ENCODE results near the gene DGUOK.

The DGUOK gene

DNA sequence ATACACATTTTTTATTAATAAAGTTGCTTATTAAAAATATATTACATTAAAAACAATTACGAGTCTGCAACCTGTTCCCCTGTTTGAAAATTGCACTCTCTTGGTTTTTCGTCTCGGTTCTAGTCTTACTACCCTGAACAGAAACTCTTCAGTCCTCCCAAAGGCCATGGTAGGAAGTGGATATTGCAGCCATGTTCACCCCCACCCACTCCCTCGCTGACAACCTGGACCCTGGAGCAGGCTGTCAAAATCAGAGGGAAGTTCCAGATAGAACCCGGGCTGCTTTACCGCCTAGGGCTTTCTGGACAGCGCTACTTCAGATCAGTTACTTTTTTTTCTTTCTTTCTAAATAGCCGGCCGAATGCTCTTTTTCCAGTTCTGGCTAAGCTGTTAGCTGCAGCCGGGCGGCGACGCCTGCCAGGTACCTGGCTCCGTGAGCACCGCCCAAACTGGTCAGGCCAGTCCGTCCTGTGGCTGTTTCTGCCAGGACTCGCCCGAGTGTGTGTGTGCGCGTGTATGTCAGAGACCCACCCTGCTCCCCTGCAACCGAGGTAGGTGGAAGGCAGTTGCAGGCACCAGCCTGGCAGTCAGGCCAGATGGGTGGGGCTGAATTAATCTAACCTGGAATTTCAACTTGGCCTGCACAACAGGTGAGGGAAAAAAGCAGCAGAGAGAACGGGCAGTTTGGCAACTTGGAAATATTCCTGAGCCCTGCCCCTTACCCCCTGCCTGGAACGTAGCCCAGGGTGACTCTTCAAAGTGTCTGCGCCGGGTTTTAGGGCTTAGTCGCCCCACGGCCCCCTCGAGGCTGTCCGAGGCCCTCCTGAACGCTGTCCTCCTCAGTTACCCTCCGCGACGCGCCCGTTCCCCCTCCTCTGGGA is 56.9 kb downstream of the DGUOK start:
- DNase-seq = no peak

DNA sequence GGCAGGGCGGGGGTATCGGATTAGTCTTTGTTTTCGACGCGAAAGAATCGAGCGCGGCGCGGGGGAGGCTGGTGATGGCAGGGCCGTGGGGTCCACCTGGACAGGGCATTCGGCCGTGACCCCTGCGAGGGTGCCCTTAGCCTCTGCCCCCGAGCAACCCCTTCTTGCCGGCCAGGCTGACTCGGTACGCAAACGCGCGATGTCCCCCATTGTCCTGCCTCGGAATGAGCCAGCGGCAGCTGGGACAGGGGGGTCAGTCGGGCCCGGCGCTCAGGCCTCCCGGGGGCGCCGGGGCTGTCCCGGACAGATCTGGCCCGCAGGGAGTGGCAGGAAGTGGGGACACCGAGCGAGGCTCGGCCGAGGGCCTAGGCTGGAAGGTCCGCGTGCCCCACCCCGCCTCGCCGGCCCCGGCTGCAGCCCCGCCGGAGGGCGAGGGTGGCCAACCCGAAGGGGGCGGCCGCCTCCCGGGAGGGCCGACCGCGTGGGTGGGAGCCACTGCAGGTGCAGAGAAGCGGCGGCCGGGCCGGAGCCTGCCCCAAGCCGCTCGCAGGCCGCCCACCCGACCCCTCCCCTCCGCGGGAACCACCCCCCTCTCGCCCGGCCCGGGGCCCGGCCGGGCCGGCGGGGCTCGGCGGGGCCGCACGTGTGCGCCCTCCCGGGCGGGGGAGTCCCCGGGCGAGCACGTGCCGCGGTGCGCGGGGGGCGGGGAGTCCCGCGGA is 57.7 kb downstream of the DGUOK start, which contains the start of gene TET3:
Gene TET3 (plus strand): TSS at position 708 of the 719 bp plus-strand sequence. CDS start 1,494 bp downstream, outside the sequence.
- DNase-seq = no peak

DNA sequence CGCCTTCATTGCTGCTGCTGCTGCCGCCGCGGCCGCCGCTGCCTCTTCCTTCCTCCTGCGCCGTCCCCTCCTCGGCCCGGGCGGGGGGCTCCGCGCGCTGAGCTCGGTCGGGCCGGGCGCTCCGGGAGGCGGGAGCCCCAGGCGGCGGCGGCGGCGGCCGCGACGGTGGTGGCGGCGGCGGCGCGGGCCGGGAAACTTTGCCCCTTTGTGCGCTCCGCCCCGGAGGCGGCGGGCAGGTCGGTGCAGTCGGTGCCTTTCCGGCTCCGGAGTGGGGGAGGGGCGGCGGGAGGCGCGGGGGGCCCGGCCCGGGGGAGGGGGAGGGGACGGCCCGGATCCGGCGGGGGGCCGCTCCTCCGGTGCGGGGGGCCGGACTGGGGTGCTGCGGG is 58.2 kb downstream of the DGUOK start:
- no peak for DNase-seq

DNA sequence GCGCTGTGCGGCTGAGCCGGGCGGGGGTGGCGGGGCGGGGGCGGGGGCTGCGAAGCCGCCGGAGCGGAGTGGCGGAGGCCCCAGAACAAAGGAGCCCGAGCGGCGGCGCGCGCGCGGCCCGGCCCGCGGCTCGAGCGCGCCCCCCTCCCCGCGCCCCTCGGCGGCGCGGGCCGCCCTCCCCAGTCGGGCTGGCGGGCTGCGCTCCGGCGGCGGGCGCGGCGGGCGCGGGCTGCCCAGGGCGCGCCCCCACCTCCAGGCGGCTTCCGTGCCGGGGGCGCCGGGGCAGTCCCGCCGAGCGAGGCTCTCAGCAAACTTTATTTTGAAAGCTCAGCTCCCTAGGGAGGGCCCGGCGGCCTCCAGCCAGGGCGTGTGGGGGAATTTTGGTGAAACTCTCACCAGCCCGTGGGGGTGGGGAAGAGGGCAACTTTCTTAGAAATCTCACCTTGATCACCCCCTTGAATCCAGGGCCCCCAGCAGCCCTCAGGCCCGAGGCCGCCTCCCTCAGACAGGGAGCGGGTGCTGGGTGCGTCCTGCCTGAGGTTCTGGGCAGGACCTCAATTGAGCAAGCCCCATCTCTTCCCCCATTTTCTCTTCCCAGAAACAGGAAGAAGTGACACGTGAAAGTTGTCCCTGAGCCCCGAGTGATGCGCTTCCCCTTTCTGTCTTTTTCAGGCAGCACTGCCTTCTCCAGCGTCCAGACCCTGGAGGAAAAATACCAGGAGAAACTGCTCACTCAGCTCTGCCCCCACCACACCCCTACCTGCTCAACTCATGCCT is 58.8 kb downstream of the DGUOK start:
- DNase-seq = no peak

DNA sequence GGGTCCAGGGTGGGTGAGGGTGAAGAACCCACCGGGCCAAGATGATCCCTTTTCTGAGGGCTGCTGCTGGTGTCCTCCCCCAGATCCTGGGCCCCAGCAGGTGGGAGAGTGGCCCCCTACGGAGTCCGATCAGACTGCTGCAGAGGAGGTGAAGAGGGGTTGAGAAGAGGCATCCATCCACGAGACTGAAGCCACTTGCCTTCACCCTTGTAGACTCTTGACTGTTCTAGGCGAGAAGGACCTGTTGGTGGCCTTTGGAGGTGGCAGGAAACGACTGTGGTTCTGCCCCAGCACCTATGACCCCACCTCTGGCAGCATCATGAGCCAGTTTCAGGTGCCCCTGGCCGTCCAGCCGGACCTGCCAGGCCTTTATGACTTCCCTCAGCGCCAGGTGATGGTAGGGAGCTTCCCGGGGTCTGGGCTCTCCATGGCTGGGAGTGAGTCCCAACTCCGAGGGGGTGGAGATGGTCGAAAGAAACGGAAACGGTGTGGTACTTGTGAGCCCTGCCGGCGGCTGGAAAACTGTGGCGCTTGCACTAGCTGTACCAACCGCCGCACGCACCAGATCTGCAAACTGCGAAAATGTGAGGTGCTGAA is 59.5 kb downstream of the DGUOK start:
- no peak for DNase-seq

DNA sequence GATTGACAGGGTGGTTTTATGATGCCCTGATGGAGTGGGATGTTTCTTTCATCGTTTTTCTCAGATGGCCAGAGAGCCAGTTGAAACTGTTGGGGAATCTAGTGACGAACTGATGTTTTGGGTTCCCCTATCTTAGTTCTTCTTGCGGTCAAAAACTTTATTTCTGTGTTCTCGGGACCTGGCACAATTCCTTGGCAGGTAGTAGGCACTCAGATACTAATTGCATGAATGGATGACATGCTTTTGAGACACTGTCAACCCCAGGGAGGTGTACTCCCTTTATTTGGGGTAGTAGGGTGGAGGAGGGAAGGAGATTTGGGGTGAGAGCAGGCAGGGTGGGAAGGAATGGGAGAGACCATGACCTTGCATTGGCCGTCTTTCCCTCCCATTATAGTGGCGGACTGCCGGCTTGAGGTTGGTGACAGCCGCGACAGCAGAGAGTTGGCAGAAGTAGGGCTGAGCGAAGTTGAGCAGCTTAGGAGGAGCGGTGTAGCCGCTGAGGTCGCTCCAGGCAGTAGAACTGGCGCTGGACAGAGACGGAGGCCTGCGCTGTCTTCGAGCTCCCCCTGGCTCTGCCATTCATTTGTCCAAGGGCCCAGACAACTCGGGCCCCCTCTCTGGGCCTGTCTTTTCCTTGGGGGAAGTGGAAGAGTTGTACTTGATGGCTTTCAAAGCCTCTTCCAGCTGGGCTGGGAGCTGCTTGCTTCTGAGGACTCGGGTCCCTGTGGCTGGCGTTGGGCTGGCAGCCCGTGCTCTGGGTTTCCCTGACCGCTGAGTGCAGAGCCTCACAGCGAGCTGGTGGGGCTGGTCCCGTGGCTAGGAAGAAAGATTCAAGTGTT is 60.6 kb downstream of the DGUOK start:
- DNase-seq = no peak

DNA sequence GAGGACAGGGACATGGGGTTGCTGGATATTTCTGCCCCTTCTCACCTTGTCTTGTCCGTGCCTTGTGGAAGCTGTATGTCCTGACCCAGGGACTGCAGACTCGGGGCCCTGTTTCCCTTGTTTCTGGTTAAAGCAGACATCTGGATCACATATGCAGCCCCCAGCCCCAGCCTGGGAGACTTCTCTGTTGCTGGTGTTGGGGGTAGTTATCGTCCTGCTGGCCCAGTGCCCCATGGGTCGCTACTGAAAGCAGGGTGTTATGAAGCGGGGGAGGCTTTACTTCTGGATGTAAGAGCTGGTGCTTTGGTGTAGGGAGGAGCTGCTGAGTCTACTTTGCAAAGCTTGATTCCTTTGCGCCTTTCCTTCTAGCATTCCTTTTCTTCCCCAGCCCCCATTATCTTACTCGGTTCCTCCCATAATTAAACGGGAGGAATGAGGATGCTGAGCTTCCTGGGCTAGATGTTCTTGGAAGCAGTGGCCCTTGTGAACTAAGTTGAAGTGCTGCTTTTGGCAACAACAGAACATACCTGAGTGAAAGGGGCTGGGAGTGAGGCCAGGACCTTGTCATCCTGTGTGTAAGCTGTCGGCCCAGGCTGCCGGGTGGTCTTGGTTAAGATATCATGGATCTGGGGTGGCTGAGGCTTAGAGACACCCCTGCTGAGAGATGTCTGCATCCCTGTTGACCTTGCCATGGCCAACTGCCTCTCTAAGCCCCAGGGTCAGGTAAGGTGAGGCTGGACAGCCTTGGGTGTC is 61.4 kb downstream of the DGUOK start:
- no peak for DNase-seq

DNA sequence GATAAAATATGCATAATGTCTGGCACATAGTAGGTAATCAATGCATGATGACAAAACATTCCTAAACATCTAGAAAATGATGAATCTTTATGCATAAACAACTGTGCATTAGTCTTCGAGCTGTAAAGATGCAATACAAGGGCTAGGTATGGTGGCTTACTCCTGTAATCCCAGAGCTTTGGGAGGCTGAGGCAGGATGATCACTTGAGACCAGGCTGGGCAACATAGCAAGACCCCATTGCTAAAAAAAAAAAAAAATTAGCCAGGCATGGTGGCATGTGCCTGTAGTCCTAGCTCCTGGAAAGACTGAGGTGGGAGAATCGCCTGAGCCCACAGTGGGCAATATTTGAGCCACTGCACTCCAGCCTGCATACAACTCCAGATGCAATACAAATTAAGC is 63.3 kb downstream of the DGUOK start:
- no peak for DNase-seq

DNA sequence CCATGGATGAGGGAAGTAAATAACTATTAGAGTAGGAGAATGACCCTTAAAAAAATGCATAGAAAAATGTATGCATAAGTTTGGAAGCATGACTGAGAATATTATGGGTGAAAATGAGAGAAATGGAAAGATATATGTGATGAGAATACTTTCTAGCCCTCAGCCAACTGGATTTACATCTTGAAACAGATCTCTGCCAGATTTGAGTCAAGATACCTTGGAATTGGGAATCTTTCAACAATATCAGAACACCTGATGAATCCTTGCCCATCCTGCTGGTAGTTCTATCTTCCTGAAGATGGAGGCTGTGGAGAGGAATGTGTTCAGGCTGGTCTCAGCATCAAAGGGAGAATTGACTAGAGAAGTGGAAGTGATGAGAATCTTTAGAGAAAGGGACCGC is 63.9 kb downstream of the DGUOK start:
- DNase-seq = no peak

DNA sequence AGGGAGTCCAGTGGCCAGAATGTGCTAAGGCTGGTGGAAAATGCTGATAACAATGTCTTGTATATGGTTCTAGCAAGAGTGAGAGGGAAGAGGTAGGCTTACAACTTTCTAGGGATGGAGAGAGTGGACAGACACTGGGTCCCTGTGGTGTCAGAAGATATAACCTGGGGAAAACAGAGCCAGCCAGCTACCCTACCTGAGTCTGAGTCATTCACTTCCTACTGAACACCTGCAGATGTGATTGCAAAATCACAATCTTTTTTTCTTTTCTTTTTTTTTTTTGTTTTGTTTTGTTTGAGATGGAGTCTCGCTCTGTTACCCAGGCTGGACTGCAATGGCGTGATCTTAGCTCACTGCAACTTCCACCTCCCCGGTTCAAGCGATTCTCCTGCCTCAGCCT is 65.4 kb downstream of the DGUOK start:
- DNase-seq = no peak

DNA sequence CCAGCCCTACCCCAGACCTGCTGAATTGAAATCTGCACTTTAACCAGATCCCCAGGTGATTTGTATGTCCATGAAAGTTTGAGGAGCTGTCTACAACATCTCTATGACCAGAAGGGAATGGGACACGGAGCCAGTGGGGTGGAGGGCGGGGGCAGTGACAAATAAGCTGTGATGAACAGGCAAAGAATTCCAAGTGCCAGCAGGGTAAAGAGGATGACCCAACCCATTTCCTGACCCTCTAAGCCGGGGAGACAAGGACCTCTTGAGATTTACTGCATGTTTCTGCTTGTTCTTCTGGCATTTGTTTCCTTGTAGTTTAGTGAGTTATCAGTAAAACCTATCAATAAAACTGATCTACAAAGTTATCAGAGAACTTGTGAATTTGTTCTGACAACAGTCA is 66.7 kb downstream of the DGUOK start:
- DNase-seq = no peak

DNA sequence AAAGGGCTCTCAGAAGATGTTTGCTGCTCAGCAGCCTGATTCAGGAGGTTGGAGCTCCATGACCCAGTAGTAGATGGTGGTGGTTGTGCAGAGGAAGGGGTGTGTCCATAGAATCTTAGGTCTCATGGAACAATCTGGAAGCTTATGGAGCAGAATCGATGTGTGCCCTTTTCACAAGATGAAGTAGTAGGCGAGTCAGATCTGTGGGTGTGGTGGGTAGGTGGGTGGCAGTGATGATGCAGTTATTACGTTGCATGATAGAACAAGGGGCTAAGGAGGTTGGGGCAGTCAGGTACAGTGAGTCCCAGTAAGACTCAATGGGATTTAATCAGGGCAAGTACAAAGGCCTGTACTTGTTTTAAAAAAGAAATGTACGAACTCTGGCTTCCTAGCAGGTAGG is 67.1 kb downstream of the DGUOK start:
- no peak for DNase-seq

DNA sequence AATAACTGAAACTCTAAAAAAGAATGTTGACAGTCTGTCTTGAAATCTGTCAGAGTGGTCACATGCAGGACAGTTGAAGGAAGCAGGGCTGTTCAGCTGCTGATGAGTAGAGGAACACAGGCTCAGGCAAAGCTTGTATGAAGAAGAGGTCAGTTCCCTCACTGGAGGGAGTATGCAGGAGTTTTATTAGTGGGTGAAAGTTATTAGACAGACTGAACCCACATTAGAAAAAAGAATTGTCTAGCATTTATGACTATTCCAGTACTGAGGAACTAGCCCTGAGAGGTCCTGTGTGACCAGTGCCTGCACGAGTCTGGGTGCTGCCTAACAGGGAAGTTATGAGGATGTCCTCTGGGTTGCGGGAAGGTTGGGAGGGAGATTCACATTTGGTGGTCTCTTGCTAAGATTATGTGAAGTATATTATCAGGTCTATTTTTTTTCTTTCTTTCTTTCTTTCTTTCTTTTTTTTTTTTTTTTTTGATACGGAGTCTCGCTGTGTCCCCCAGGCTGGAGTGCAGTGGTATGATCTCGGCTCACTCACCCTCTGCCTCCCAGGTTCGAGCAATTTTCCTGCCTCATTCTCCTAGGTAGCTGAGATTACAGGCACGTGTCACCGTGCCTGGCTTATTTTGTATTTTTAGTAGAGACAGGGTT is 67.6 kb downstream of the DGUOK start:
- DNase-seq = no peak

DNA sequence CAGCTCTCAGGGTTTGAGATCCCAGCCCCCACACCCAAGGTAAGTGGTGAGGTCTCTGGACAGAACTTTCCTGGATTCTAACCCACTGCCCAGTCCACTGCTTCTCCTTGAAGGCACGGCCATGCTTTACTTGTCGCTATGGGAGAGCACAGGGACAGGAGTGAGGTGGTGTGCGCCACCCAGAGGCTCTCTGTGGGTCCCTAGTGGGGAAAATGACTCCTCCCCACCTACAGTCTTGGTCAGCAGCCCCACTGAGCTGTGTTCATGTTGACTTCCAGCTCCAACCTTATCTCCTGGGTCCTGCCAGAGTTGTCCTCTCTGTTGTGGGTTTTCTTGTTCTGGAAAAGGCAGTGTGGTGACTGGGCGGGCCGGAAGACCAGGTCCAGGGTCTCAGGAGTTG is 69.1 kb downstream of the DGUOK start:
- no peak for DNase-seq

DNA sequence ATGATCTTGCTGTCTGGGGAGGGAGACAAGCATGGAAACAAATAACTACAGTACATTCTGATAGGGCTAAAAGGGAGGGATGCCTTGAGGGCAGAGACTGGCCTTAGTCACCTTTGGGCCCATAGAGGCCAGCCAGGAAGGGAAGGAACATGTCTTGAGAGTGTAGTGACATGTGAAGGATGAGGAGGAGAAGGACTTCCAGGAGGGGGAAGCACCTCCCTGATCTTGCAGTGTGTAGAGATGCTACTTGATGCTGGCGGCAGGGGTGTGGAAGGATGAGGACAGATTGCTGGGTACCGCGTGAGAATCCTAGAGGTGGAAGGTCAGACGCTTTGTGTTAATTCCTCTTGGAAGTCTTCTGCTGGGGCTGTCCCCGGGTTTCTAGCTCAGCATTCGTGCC is 71.1 kb downstream of the DGUOK start:
- no peak for DNase-seq

DNA sequence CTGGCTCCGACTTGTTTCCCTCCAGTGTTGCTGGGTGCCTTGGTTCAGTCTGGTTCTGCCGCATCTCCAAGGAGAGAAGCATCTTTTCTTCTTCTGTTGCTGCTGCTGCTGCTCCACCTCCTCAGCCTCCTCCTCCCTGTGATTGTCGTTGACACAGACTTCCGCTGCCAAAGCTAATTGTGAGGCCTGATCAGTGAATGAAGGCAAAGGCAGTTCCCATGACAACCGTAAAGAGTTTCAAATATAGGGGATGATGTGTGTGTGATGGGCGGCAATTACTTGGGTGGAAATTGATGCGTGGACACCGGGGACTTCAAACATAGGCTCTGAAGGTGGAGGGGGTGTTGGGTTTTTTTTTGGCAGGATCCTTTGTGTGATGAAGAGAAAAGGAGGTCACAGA is 71.8 kb downstream of the DGUOK start:
- no peak for DNase-seq

DNA sequence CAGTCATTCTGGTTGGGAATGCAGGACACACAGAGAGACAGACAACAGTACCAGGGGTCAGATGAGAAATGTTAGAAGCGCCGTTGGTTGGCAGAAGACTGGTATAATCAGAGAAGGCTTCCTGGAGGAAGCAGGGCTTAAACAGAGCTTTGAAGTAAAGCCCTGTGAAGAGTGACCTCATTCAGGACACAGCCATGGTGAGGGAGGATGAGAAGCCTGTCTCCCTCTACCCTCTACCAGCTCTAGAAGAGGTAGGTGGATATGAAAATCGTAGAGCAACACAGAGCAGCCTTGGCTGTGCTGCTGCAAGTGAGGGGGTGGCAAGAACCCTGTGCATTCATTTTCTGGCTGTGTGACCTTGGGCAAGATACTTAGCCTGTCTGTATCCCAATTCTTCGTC is 72.3 kb downstream of the DGUOK start:
- no peak for DNase-seq

DNA sequence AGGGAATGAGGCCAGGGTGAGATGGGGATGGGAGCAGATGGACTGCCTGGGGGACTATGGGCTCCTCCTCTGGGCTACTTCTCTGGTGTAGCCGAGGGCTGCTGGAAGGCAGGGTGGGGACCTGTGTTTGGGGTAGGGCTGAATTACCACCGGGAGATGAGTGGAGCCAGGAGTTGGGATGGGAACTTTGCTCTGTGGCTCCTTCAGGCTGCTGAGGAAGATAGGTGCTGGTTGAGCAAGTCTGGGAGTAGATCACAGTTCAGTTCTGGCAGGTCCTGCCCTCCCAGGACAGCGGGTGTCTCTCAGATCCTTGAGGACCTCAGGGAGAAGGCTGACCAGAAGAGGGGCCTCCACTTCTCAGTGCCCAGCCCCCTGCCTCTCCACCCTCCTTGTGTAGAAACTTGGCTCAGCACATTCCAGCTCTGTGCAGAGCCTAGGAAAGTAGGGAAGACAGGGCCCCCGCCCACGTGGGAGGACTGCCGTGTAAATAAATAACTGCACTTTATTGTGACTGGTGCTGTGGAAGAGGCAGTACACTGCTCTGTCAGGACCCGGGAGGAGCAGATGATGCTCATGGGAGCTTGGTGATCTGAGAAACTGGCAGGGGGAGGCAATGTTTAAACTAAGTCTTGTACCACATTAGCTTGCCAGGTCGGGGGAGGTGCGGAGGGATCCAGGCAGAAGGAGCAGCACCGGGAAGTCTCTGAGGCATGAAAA is 73.4 kb downstream of the DGUOK start:
- no peak for DNase-seq

DNA sequence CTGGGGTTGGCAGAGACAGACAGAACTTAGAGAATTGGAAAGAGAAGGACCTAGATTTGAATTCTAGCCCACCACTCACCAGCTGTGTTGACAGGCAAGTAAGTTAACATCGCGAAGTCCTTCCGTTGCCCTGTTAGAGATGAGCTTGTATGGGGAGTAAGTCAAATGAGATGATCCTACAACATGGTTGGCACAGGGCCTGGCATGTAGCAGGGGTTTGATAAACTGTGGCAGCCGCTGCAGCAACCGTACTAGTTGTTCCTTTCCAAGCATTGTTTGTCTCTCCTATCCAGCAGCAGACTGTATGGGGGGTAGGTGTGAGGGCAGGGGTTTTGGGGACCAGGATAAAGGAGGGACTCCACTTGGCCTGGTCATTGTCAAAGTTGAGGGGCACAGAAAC is 74.0 kb downstream of the DGUOK start:
- no peak for DNase-seq

DNA sequence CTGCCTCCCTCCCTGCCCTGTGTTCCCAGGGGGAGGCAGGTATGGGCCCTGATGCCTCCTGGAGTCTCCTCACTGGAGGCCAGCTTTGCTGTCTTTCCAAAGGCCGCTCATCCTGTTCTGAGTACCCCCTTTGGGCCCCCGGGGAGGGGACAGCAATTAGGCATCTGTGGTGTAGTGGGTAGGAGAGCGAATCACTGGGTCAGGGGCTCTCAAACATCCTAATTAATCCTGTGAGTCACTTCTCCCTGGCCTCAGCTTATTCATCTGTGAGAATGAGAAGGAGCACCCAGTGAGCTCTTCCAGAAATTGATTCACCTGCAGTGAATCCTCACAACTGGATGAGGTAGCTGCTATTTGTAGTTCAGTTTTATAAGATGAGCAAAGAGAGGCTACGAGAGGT is 74.4 kb downstream of the DGUOK start:
- no peak for DNase-seq
